ENCODE data around the gene EFCC1. TPM values are rescaled to one million over a fixed set of nuclear protein-coding genes. Genes with fewer than 3 reads are reported as not detected.

The EFCC1 gene
- total RNA-seq, 2 experiments from 2014 or later = 0.22 to 0.25 TPM

GRCh38 chr3:129052675-129053074 lies 51.6 kb downstream of the EFCC1 start:
- H3K4me1 Mint-ChIP-seq (ENCODE audit: low read depth) = peaks cover 9% of the 10 kb centered on the region
- POLR2A ChIA-PET = interaction anchor here (1.0 to 2.8 kb wide), 11 partner anchors 26 to 264 kb away, joined by 3 to 57 read pairs (median 7); partner anchors contain the start of gene RAB43
- CTCF ChIA-PET = interaction anchor here (0.8 to 4.0 kb wide), 12 partner anchors 16 to 194 kb away, joined by 3 to 43 read pairs (median 8); partner anchors contain the start of genes CNBP and RAB43
- intact Hi-C loops (cut with DNase I, micrococcal nuclease) = loop anchor here (1.0 to 2.0 kb wide), 5 partner anchors 68 to 193 kb away; partner anchors contain the start of gene RAB43 (in 1 of the 2)
- TF ChIP-seq CTCF (IDR thresholded peaks at IDR 0.05) = no peak
- Histone ChIP-seq H3K36me3 (ENCODE audit: insufficient read depth, low read length) (no peaks in the 10 kb centered on the region), H3K9me3 (ENCODE audit: control insufficient read depth in 1 of 2, insufficient read depth in 1 of 2, low read length in 2 of 2) (peaks cover 0 to 3% of the 10 kb centered on the region in 2 experiments), H3K4me3 (ENCODE audit: low read length) (no peak overlapping the region), H3K4me1 (ENCODE audit: insufficient read depth, low read length) (peaks cover 5% of the 10 kb centered on the region), H3K27ac (ENCODE audit: low read depth in 1 of 2, low read length in 2 of 2) (no peak overlapping the region), H3K27me3 (ENCODE audit: control insufficient read depth in 1 of 2, insufficient read depth in 2 of 2, low read length in 2 of 2) (no peaks in the 10 kb centered on the region)
- ATAC-seq (ENCODE audit: poor library complexity) (no peak), DNase-seq (no peak)
- H3K4me3 Mint-ChIP-seq = no peak overlapping the region
- no peak overlapping the region for H3K27ac Mint-ChIP-seq
- H3K36me3 Mint-ChIP-seq (ENCODE audit: low read depth) = no peaks in the 10 kb centered on the region
- H3K9me3 Mint-ChIP-seq = peaks cover 5% of the 10 kb centered on the region
- H3K27me3 Mint-ChIP-seq = no peaks in the 10 kb centered on the region

GRCh38 chr3:129054605-129055104 lies 53.6 kb downstream of the EFCC1 start:
- POLR2A ChIA-PET = no interaction called here
- Mint-ChIP-seq H3K4me1 (ENCODE audit: low read depth) (peaks cover 15% of the 10 kb centered on the region), H3K27me3 (no peaks in the 10 kb centered on the region), H3K9me3 (no peaks in the 10 kb centered on the region), H3K27ac (no peak overlapping the region), H3K4me3 (no peak overlapping the region), H3K36me3 (ENCODE audit: low read depth) (no peaks in the 10 kb centered on the region)
- intact Hi-C loops (cut with DNase I, micrococcal nuclease) = loop anchor here in 1 of 2 experiments (2.0 kb wide), 1 partner anchor 84 kb away; no protein-coding TSS in a partner anchor
- Histone ChIP-seq H3K27me3 (ENCODE audit: control insufficient read depth in 1 of 2, insufficient read depth in 2 of 2, low read length in 2 of 2) (no peaks in the 10 kb centered on the region), H3K27ac (ENCODE audit: low read depth in 1 of 2, low read length in 2 of 2) (no peak overlapping the region), H3K4me1 (ENCODE audit: insufficient read depth, low read length) (peaks cover 11% of the 10 kb centered on the region), H3K36me3 (ENCODE audit: insufficient read depth, low read length) (no peaks in the 10 kb centered on the region), H3K9me3 (ENCODE audit: control insufficient read depth in 1 of 2, insufficient read depth in 1 of 2, low read length in 2 of 2) (no peaks in the 10 kb centered on the region), H3K4me3 (ENCODE audit: low read length) (no peak overlapping the region)
- CTCF ChIA-PET = interaction anchor here (2.9 kb wide), 1 partner anchor 192 kb away, joined by 43 read pairs; no protein-coding TSS in a partner anchor
- no peak for TF ChIP-seq CTCF (IDR thresholded peaks at IDR 0.05)
- ATAC-seq (ENCODE audit: poor library complexity) (no peak), DNase-seq (no peak)

- Histone ChIP-seq H3K36me3 (ENCODE audit: insufficient read depth, low read length) (no peaks in the 10 kb centered on the region), H3K4me1 (ENCODE audit: insufficient read depth, low read length) (peaks cover 11% of the 10 kb centered on the region), H3K9me3 (ENCODE audit: control insufficient read depth in 1 of 2, insufficient read depth in 1 of 2, low read length in 2 of 2) (no peaks in the 10 kb centered on the region), H3K4me3 (ENCODE audit: low read length) (no peak overlapping the region), H3K27me3 (ENCODE audit: control insufficient read depth in 1 of 2, insufficient read depth in 2 of 2, low read length in 2 of 2) (no peaks in the 10 kb centered on the region), H3K27ac (ENCODE audit: low read depth in 1 of 2, low read length in 2 of 2) (no peak overlapping the region)
- H3K9me3 Mint-ChIP-seq = no peaks in the 10 kb centered on the region
- H3K27me3 Mint-ChIP-seq = no peaks in the 10 kb centered on the region
- ChIA-PET POLR2A (no interaction called here), CTCF (no interaction called here)
- peaks cover 15% of the 10 kb centered on the region for H3K4me1 Mint-ChIP-seq (ENCODE audit: low read depth)
- no peak for ATAC-seq (ENCODE audit: poor library complexity)
- H3K36me3 Mint-ChIP-seq (ENCODE audit: low read depth) = no peaks in the 10 kb centered on the region
- intact Hi-C loops (cut with DNase I, micrococcal nuclease) = no loop called here
- TF ChIP-seq CTCF (IDR thresholded peaks at IDR 0.05) = no peak
- H3K4me3 Mint-ChIP-seq = no peak overlapping the region
- H3K27ac Mint-ChIP-seq = no peak overlapping the region
- no peak for DNase-seq
These were observed 55.5 kb downstream of the EFCC1 start for GRCh38 chr3:129056451-129057173.
